GM12801 (cell line): ENCODE results near the gene PIGH.

Experiments used
- TF ChIP-seq, protein P1 (sequence below): IDR thresholded peaks from one replicate; pipeline ENCODE4 v1.5.1; 2011; ENCODE audit warnings: control low read depth; ENCODE audit not compliant: insufficient read length; ENCODE audit errors: extremely low read depth

PIGH gene

DNA sequence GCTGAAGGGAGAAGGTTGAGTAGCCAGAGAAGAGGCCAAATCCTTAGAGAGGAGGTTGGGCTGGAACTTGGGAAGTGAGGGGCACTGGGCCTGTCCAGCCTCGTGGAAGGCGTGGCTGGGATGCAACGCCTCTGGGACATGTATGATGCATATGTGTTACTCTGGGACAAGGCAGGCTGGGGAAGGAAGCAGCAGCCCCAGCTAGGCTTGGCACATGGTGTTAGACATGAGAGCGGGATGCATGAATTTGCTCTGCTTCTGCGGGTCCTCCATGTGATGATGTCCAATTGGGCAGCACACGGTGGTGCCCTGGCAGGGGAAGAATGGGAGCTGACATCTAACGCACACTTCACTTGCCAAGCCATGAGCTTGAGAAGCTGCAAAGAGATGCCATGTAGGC lies 45.7 kb downstream of the PIGH start:
- TF ChIP-seq, protein P1, sequence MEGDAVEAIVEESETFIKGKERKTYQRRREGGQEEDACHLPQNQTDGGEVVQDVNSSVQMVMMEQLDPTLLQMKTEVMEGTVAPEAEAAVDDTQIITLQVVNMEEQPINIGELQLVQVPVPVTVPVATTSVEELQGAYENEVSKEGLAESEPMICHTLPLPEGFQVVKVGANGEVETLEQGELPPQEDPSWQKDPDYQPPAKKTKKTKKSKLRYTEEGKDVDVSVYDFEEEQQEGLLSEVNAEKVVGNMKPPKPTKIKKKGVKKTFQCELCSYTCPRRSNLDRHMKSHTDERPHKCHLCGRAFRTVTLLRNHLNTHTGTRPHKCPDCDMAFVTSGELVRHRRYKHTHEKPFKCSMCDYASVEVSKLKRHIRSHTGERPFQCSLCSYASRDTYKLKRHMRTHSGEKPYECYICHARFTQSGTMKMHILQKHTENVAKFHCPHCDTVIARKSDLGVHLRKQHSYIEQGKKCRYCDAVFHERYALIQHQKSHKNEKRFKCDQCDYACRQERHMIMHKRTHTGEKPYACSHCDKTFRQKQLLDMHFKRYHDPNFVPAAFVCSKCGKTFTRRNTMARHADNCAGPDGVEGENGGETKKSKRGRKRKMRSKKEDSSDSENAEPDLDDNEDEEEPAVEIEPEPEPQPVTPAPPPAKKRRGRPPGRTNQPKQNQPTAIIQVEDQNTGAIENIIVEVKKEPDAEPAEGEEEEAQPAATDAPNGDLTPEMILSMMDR, result no peak

DNA sequence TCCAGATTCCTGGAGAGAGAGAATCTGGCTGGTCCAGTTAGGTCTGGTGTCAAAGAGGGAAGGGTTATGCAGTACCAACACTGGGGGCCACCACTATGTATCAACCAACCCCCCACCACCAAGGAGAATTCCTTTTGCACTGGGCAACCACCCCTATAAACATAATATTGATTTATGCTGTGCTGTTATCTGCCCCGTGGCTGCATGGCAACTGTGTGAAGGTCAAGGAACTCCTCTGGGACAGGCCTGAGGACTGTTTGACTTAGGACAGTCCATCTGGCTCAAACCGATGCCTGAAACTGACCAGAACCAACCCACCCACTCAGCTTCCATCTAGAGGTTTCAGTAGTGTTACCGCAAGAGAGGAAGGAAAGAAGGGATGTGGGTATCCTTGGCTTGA lies 46.5 kb downstream of the PIGH start:
- TF ChIP-seq, protein P1, result no peak

DNA sequence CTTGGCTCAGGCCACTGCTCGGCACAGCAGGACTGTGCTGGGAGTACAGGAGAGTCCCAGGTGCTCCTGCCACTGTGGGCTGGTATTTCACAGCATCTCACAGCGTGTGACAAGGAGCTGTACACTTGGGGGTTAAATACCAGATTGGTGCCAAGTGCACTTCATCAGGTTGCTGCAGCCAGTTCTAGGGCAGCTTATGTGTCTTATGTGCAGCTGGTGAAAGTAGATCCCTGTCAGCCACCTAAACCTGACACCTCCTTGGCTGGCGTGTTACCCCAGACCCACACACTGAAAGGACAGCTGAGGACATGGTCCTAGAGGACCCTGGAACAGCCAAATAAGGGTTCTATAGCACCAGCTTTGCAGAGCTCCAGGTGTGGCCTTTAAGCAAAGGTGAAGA lies 48.1 kb downstream of the PIGH start:
- TF ChIP-seq, protein P1, result no peak

DNA sequence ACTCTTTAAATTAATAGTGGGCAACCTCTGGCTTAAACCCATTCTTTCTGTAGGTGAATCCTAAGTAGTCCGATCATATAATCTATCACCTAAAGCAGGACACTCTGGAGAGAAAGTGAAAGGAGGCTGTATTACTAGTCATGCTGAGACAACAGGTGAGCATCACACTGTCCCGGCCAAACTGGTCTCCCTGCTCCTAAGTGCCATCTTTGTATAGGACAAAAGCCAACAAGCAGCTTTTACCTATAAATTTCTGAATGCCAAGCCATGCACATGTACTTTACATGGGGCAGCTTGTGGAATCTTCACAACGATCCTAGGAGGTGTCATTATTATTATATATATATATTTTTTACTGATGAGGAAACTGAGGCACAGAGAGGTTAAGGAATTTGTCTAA lies 48.9 kb downstream of the PIGH start:
- TF ChIP-seq, protein P1, result no peak

DNA sequence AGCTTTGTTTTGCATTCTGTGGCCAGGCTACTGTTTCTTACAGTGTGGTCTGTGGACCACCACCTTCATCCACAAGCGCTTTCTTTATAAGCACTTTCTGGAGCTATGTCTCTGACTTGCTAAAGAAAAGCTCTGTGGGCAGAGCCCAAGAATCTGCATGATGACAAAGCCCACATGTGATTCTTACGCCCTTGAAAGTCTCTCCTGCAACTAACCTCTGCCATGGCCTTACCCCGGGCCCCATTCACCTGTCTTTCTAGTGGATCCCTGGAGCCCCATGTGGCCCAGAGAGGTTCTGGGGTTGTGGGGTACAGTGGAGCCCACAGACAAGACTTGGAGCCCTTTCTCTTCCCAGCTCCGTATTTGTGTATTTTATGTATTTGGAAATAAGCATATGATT lies 50.3 kb downstream of the PIGH start:
- TF ChIP-seq, protein P1, result no peak

DNA sequence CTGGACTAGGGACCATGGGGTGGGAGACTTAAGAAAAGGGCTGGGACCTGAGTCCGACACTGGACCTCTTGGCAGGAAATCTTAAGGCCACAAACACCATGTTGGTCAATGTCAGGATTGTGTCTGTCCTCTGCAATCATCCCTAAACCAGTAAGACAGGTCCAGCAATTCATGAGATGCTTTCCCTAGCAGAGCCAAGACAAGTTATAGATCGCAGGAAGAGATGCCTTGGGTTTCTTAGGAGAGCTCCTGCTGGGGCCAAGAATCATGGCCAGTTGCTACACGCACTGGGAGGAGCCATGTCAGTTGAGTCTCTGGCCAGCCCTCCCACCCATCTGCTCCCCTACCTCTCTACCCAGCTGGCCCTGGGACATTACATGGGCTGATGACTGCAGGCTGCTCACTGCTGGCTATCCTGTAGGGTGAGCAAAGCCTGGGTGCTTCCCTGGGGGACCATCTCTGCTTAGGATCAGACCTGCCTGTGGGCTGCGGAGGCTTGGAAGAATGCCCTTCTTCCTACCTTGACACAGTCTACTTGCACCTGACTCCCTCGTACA lies 52.8 kb downstream of the PIGH start:
- TF ChIP-seq, protein P1, result no peak

DNA sequence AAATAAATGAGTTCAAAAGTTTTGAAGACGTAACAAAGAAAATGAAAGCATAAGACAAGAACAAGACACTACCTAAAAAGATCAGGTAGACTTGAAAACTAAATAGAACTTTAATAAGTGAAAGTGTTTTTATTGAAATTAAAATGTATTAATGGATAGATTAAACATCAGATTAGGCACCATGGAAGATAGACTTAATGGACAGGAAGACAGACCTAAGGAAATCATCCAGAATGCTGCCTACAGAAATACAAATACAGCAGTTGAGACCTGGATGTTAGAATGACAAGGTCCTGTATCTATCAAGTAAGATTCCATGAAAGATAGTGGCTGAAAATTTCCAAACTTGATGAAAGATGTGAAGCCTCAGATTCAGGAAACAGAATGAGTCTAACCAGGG lies 55.5 kb downstream of the PIGH start:
- TF ChIP-seq, protein P1, result no peak
